ENCODE results near the gene PDE6G.

GRCh38 chr17:81687770-81688541 is 31.6 kb upstream of the PDE6G start:
- TF ChIP-seq TRIM28 (IDR thresholded peaks at IDR 0.05; ENCODE audit: borderline replicate concordance, low read length) (no peak), ZNF707 (tag by site-specific recombination; IDR thresholded peaks at IDR 0.05) (no peak), CTCF (tag by site-specific recombination; IDR thresholded peaks at IDR 0.05) (no peak), OVOL3 (tag by site-specific recombination; IDR thresholded peaks at IDR 0.05) (no peak), ZNF585B (tag by site-specific recombination; IDR thresholded peaks at IDR 0.05) (no peak), ZNF670 (tag by site-specific recombination; IDR thresholded peaks at IDR 0.05; ENCODE audit: low read depth) (no peak), KLF9 (tag by site-specific recombination; IDR thresholded peaks at IDR 0.05; ENCODE audit: low read depth) (no peak), ZNF530 (tag by site-specific recombination; IDR thresholded peaks at IDR 0.05; ENCODE audit: low read depth) (no peak), ZNF24 (tag by site-specific recombination; IDR thresholded peaks at IDR 0.05) (no peak), ZNF776 (tag by site-specific recombination; IDR thresholded peaks at IDR 0.05; ENCODE audit: borderline replicate concordance) (no peak), ZNF140 (tag by site-specific recombination; IDR thresholded peaks at IDR 0.05) (no peak)
- TF ChIP-seq, protein P1, sequence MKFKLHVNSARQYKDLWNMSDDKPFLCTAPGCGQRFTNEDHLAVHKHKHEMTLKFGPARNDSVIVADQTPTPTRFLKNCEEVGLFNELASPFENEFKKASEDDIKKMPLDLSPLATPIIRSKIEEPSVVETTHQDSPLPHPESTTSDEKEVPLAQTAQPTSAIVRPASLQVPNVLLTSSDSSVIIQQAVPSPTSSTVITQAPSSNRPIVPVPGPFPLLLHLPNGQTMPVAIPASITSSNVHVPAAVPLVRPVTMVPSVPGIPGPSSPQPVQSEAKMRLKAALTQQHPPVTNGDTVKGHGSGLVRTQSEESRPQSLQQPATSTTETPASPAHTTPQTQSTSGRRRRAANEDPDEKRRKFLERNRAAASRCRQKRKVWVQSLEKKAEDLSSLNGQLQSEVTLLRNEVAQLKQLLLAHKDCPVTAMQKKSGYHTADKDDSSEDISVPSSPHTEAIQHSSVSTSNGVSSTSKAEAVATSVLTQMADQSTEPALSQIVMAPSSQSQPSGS (tag by site-specific recombination; IDR thresholded peaks at IDR 0.05; ENCODE audit: low read depth): no peak
- TF ChIP-seq, protein P2, sequence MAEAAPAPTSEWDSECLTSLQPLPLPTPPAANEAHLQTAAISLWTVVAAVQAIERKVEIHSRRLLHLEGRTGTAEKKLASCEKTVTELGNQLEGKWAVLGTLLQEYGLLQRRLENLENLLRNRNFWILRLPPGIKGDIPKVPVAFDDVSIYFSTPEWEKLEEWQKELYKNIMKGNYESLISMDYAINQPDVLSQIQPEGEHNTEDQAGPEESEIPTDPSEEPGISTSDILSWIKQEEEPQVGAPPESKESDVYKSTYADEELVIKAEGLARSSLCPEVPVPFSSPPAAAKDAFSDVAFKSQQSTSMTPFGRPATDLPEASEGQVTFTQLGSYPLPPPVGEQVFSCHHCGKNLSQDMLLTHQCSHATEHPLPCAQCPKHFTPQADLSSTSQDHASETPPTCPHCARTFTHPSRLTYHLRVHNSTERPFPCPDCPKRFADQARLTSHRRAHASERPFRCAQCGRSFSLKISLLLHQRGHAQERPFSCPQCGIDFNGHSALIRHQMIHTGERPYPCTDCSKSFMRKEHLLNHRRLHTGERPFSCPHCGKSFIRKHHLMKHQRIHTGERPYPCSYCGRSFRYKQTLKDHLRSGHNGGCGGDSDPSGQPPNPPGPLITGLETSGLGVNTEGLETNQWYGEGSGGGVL (tag by site-specific recombination; IDR thresholded peaks at IDR 0.05): no peak
